ENCODE results near the gene NPHP1. TPM values are rescaled to one million over a fixed set of nuclear protein-coding genes. Genes with fewer than 3 reads are reported as not detected.

NPHP1 gene
- total and polyA plus RNA-seq, 2 donors (not counting 3 experiments of a cell fraction or from before 2014, with no cell fraction given), result 2.3 to 5.9 TPM

- FAIRE-seq, result no peak
- no peaks in the 10 kb centered on the region for H3K4me1 ChIP-seq (ENCODE audit: control insufficient read depth, extremely low read depth, insufficient read depth, low read length)
- no peak overlapping the region for H3K4me2 ChIP-seq (ENCODE audit: insufficient read depth, low read length)
- H3K27ac ChIP-seq (ENCODE audit: insufficient read depth, low read depth, low read length), result no peak overlapping the region
- intact Hi-C loops (cut with micrococcal nuclease), result no loop called here
- DNase-seq (ENCODE audit: low read depth, low spot score), result no peak
- no peaks in the 10 kb centered on the region for H3K36me3 ChIP-seq (ENCODE audit: control insufficient read depth in 2 of 2, extremely low read depth in 1 of 2, insufficient read depth in 2 of 2, low read length in 2 of 2)
- no peaks in the 10 kb centered on the region for H3K79me2 ChIP-seq (ENCODE audit: control insufficient read depth, insufficient read depth, low read length)
- POLR2A ChIA-PET, result no interaction called here
- no peak for TF ChIP-seq MAX (IDR thresholded peaks at IDR 0.05; ENCODE audit: insufficient read depth, insufficient read length)
- no peak for TF ChIP-seq CTCF (IDR thresholded peaks at IDR 0.05; ENCODE audit: extremely low read depth in 1 of 2, insufficient read depth in 1 of 2, low read depth in 1 of 2, low read length in 2 of 2)
- no peak for TF ChIP-seq FOS (IDR thresholded peaks at IDR 0.05; ENCODE audit: borderline replicate concordance, insufficient read depth, low read length)
- no peak for TF ChIP-seq EZH2 (IDR thresholded peaks at IDR 0.05; ENCODE audit: borderline replicate concordance, low read depth, low read length, severe bottlenecking)
- no peaks in the 10 kb centered on the region for H4K20me1 ChIP-seq (replicated peaks; ENCODE audit: control insufficient read depth, extremely low read depth, insufficient read depth, low read length)
- H3K4me3 ChIP-seq (replicated peaks in 1 of 3; ENCODE audit: insufficient read depth in 1 of 3, low read depth in 1 of 3, low read length in 3 of 3), result no peak overlapping the region
- BruUV-seq (replicated peaks), result no TSS peak
- H3K9me1 ChIP-seq (replicated peaks; ENCODE audit: control insufficient read depth, extremely low read depth, insufficient read depth, low read length), result no peaks in the 10 kb centered on the region
- dilution Hi-C loops (cut with MboI; ENCODE audit: extremely low pct_ligation_motif_present, low sequenced_read_pairs), result no loop called here
- H3K9me3 ChIP-seq (replicated peaks; ENCODE audit: control insufficient read depth, insufficient read depth, low read length), result no peaks in the 10 kb centered on the region
- no peak overlapping the region for H3K9ac ChIP-seq (replicated peaks; ENCODE audit: extremely low read depth, insufficient read depth, low read length)
- H3K27me3 ChIP-seq (ENCODE audit: control insufficient read depth in 2 of 2, insufficient read depth in 2 of 2, low read length in 2 of 2), result peaks cover 0 to 2% of the 10 kb centered on the region in 2 experiments
- no peak overlapping the region for H2AFZ ChIP-seq (ENCODE audit: low read depth, low read length)
- CTCF ChIA-PET, result no interaction called here
Measured at GRCh38 chr2:110182449-110182848, 22.4 kb downstream of the NPHP1 start.

GRCh38 chr2:110180036-110180435 is 24.8 kb downstream of the NPHP1 start:
- H3K9ac ChIP-seq (replicated peaks; ENCODE audit: extremely low read depth, insufficient read depth, low read length), result no peak overlapping the region
- no peaks in the 10 kb centered on the region for H3K9me3 ChIP-seq (replicated peaks; ENCODE audit: control insufficient read depth, insufficient read depth, low read length)
- TF ChIP-seq POLR2A (IDR thresholded peaks at IDR 0.05; ENCODE audit: low read depth, low read length), result no peak
- no peak for TF ChIP-seq FOS (IDR thresholded peaks at IDR 0.05; ENCODE audit: borderline replicate concordance, insufficient read depth, low read length)
- no peak for TF ChIP-seq GATA2 (IDR thresholded peaks at IDR 0.05; ENCODE audit: insufficient read depth, insufficient read length, low read depth, low read length)
- no peak for TF ChIP-seq MYC (IDR thresholded peaks at IDR 0.05; ENCODE audit: low read depth, low read length)
- no peak for TF ChIP-seq CTCF (IDR thresholded peaks at IDR 0.05; ENCODE audit: extremely low read depth in 1 of 2, insufficient read depth in 1 of 2, low read depth in 1 of 2, low read length in 2 of 2)
- no peak for TF ChIP-seq EZH2 (IDR thresholded peaks at IDR 0.05; ENCODE audit: borderline replicate concordance, low read depth, low read length, severe bottlenecking)
- no peak for TF ChIP-seq JUN (IDR thresholded peaks at IDR 0.05; ENCODE audit: borderline replicate concordance, insufficient read depth, insufficient read length, low read depth)
- no peak for TF ChIP-seq POLR2AphosphoS5 (IDR thresholded peaks at IDR 0.05; ENCODE audit: insufficient read depth, low read depth, low read length)
- TF ChIP-seq MAX (IDR thresholded peaks at IDR 0.05; ENCODE audit: insufficient read depth, insufficient read length), result no peak
- dilution Hi-C loops (cut with MboI; ENCODE audit: extremely low pct_ligation_motif_present, low sequenced_read_pairs), result no loop called here
- H3K79me2 ChIP-seq (ENCODE audit: control insufficient read depth, insufficient read depth, low read length), result no peaks in the 10 kb centered on the region
- no peaks in the 10 kb centered on the region for H3K9me1 ChIP-seq (replicated peaks; ENCODE audit: control insufficient read depth, extremely low read depth, insufficient read depth, low read length)
- H4K20me1 ChIP-seq (replicated peaks; ENCODE audit: control insufficient read depth, extremely low read depth, insufficient read depth, low read length), result no peaks in the 10 kb centered on the region
- intact Hi-C loops (cut with micrococcal nuclease), result no loop called here
- no peaks in the 10 kb centered on the region for H3K4me1 ChIP-seq (ENCODE audit: control insufficient read depth, extremely low read depth, insufficient read depth, low read length)
- H3K27ac ChIP-seq (ENCODE audit: insufficient read depth, low read depth, low read length), result no peak overlapping the region
- POLR2A ChIA-PET, result no interaction called here
- BruUV-seq (replicated peaks), result no TSS peak
- no peak overlapping the region for H2AFZ ChIP-seq (ENCODE audit: low read depth, low read length)
- CTCF ChIA-PET, result no interaction called here
- H3K27me3 ChIP-seq (ENCODE audit: control insufficient read depth in 2 of 2, insufficient read depth in 2 of 2, low read length in 2 of 2), result peaks cover 0 to 2% of the 10 kb centered on the region in 2 experiments
- H3K4me2 ChIP-seq (ENCODE audit: insufficient read depth, low read length), result no peak overlapping the region
- DNase-seq (ENCODE audit: low read depth, low spot score) (no peak), FAIRE-seq (no peak)
- H3K4me3 ChIP-seq (replicated peaks in 1 of 3; ENCODE audit: insufficient read depth in 1 of 3, low read depth in 1 of 3, low read length in 3 of 3), result no peak overlapping the region
- no peaks in the 10 kb centered on the region for H3K36me3 ChIP-seq (ENCODE audit: control insufficient read depth in 2 of 2, extremely low read depth in 1 of 2, insufficient read depth in 2 of 2, low read length in 2 of 2)
